PC-3 (cell line): ENCODE results near the gene ZNF232. TPM values are rescaled to one million over a fixed set of nuclear protein-coding genes. Genes with fewer than 3 reads are reported as not detected.
"Not testable (repeated sequence)": the region's sequence is repeated elsewhere in the genome, so short reads cannot be mapped to it uniquely, and the experiment has no call there.

Experiments
- ATAC-seq: fragments of 200-7000 bp; cut with Tn5 transposase; 2 replicates; pipeline ENCODE4 v1.9.1; 2020; ENCODE audit warnings: mild to moderate bottlenecking, moderate library complexity
- BruUV-seq: library from RNA; stranded (reverse); fragments of 400-500 nt; replicated peaks from 2 replicates; lab custom pipeline; 2021; lab: Mats Ljungman, UMichigan
- CTCF ChIA-PET: fragments of 300-600 bp; sonication (Branson Sonifier 250); formaldehyde crosslinking; loops from one replicate; lab custom pipeline; 2022; ENCODE audit warnings: antibody characterized with exemption; lab: Charles Lee
- POLR2A ChIA-PET: fragments of 300-600 bp; sonication (Branson Sonifier 250); formaldehyde crosslinking; loops from one replicate; lab custom pipeline; 2022; ENCODE audit warnings: antibody characterized with exemption; ENCODE audit not compliant: unreplicated experiment; lab: Charles Lee
- DNase-seq: peaks from one replicate; pipeline ENCODE4 v3.0.0-alpha.2; 2015
- H2AFZ ChIP-seq: fragments of 300-600 bp; sonication (generic); 2 replicates; pipeline ENCODE4 v1.6.0; 2016; ENCODE audit warnings: antibody characterized with exemption, low read length
- H3F3A ChIP-seq: fragments of 300-600 bp; sonication (generic); one replicate; pipeline ENCODE4 v1.6.0; 2017; ENCODE audit warnings: antibody characterized with exemption, low read length, control low read depth, mild to moderate bottlenecking; ENCODE audit not compliant: unreplicated experiment
- H3K27ac ChIP-seq: fragments of 300-600 bp; sonication (generic); 2 replicates; pipeline ENCODE4 v1.5.1; 2016; ENCODE audit warnings: mild to moderate bottlenecking, low read length
- H3K27me3 ChIP-seq: fragments of 300-600 bp; sonication (generic); 2 replicates; pipeline ENCODE4 v1.6.1; 2016; ENCODE audit warnings: low read length, mixed read lengths
- H3K36me3 ChIP-seq: fragments of 300-600 bp; sonication (generic); 2 replicates; pipeline ENCODE4 v1.6.1; 2016; ENCODE audit warnings: low read depth, mixed run types, low read length, mixed read lengths
- H3K4me1 ChIP-seq: fragments of 300-600 bp; sonication (generic); 2 replicates; pipeline ENCODE4 v1.5.1; 2016; ENCODE audit warnings: low read length; ENCODE audit not compliant: insufficient read depth
- H3K4me2 ChIP-seq: fragments of 300-600 bp; sonication (generic); 2 replicates; pipeline ENCODE4 v1.6.0; 2016; ENCODE audit warnings: low read length
- H3K4me3 ChIP-seq: fragments of 300-600 bp; sonication (generic); 2 replicates; pipeline ENCODE4 v1.5.1; 2016; ENCODE audit warnings: mild to moderate bottlenecking, low read length, mixed read lengths
- H3K79me2 ChIP-seq: fragments of 300-600 bp; sonication (generic); 2 replicates; pipeline ENCODE4 v1.6.1; 2017; ENCODE audit warnings: low read length, mixed read lengths
- H3K9ac ChIP-seq: fragments of 300-600 bp; sonication (generic); 2 replicates; pipeline ENCODE4 v1.6.0; 2016; ENCODE audit warnings: mild to moderate bottlenecking, low read length
- H3K9me2 ChIP-seq: fragments of 300-600 bp; sonication (generic); replicated peaks from 2 replicates; pipeline ENCODE4 v1.6.1; 2016; ENCODE audit warnings: mixed run types, low read length, mixed read lengths
- H3K9me3 ChIP-seq: fragments of 300-600 bp; sonication (generic); 2 replicates; pipeline ENCODE4 v1.6.1; 2016; ENCODE audit warnings: low read length, mixed read lengths
- H4K20me1 ChIP-seq: fragments of 300-600 bp; sonication (generic); 2 replicates; pipeline ENCODE4 v1.6.1; 2016; ENCODE audit warnings: low read length, mixed read lengths
- CTCF ChIP-seq: fragments of 300-600 bp; sonication (generic); conservative IDR thresholded peaks from 2 replicates; pipeline ENCODE4 v1.5.1; 2017; ENCODE audit warnings: antibody characterized with exemption, low read depth, mild to moderate bottlenecking, low read length
- EZH2 ChIP-seq: fragments of 300-600 bp; sonication (generic); IDR thresholded peaks from one replicate; pipeline ENCODE4 v1.6.1; 2017; ENCODE audit warnings: antibody characterized with exemption, mild to moderate bottlenecking, low read length; ENCODE audit not compliant: unreplicated experiment
- EZH2phosphoT487 ChIP-seq: fragments of 300-600 bp; sonication (generic); IDR thresholded peaks from 2 replicates; pipeline ENCODE4 v1.6.1; 2018; ENCODE audit warnings: mild to moderate bottlenecking, antibody characterized with exemption, low read length, borderline replicate concordance
- intact Hi-C: fragments of 100-400 bp; cut with micrococcal nuclease; formaldehyde crosslinking; loops from 2 replicates; pipeline ENCODE4 v1.9.0; 2023
- total RNA-seq: library from RNA; depleted of rRNA; stranded (reverse); fragments of >200 nt; gene quantifications from 2 replicates; pipeline ENCODE4 v1.2.3, GENCODE V29; 2014

Gene ZNF232
- total RNA-seq, 1 experiment from 2014 or later, result 3.5 TPM

DNA sequence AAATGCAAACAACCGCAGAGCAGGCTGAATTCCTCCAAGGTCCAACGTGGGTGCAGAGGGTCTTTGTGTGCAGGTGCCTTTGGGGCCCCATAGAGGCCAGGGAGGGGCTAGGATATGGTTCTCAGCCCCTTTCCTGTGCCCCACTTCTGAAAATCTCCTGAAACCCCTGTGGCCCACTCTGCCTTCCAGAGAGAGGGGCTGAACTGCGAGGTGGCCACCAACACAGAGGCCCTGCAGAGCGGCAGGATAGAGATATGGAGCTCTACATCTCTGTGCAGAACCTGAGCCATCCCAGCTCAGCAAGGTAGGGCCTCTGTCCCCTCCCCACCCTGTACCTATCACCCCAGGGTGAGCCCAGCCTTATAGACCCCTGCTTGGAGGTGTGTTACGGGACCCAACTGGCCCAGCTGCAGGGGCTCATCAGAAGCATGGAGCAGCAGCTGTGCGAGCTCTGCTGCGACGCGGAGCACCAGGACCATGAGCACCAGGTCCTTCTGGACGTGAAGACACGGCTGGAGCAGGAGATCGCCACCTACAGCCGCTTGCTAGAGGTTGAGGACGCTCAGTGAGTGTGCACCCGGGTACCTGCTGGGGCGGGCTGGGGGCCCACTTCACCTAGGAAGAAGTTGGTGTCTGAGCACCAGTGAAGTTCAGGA is 9.6 kb upstream of the ZNF232 start:
- POLR2A ChIA-PET, result no interaction called here
- H3K79me2 ChIP-seq, result no peaks in the 10 kb centered on the region
- CTCF ChIA-PET, result no interaction called here
- H3K9me3 ChIP-seq, result no peaks in the 10 kb centered on the region
- H3K27me3 ChIP-seq, result no peaks in the 10 kb centered on the region
- no peaks in the 10 kb centered on the region for H3K36me3 ChIP-seq
- no peaks in the 10 kb centered on the region for H3F3A ChIP-seq
- H3K4me3 ChIP-seq, result no peak overlapping the region
- TF ChIP-seq CTCF, result no peak
- no peak for TF ChIP-seq EZH2phosphoT487
- no peak for TF ChIP-seq EZH2
- intact Hi-C loops, result no loop called here
- no peaks in the 10 kb centered on the region for H3K4me1 ChIP-seq
- no peak overlapping the region for H3K27ac ChIP-seq
- no peak overlapping the region for H3K9ac ChIP-seq
- BruUV-seq, result no TSS peak
- DNase-seq (no peak), ATAC-seq (no peak)
- no peaks in the 10 kb centered on the region for H4K20me1 ChIP-seq
- H3K9me2 ChIP-seq, result no peaks in the 10 kb centered on the region
- no peak overlapping the region for H2AFZ ChIP-seq
- H3K4me2 ChIP-seq, result no peak overlapping the region

- ATAC-seq, intact Hi-C loops: not testable (repeated sequence)
Measured at GRCh38 chr17:5120436-5121185, 8.9 kb upstream of the ZNF232 start.

GRCh38 chr17:5120036-5120435 is 8.4 kb upstream of the ZNF232 start:
- Histone ChIP-seq H3F3A (no peaks in the 10 kb centered on the region), H3K4me2 (no peak overlapping the region), H3K79me2 (no peaks in the 10 kb centered on the region), H3K4me1 (no peaks in the 10 kb centered on the region), H3K9me2 (no peaks in the 10 kb centered on the region), H2AFZ (no peak overlapping the region), H3K27ac (no peak overlapping the region), H3K4me3 (no peak overlapping the region), H4K20me1 (no peaks in the 10 kb centered on the region), H3K36me3 (no peaks in the 10 kb centered on the region), H3K9me3 (no peaks in the 10 kb centered on the region), H3K9ac (no peak overlapping the region), H3K27me3 (no peaks in the 10 kb centered on the region)
- no TSS peak for BruUV-seq
- no peak for DNase-seq
- TF ChIP-seq EZH2phosphoT487 (no peak), EZH2 (no peak), CTCF (no peak)
- ChIA-PET POLR2A (no interaction called here), CTCF (no interaction called here)
- intact Hi-C loops, result no loop called here
- ATAC-seq, result no peak

More at GRCh38 chr17:5120436-5121185, 8.9 kb upstream of the ZNF232 start:
- H3K4me3 ChIP-seq, H3K36me3 ChIP-seq, H4K20me1 ChIP-seq, CTCF ChIA-PET, H3K79me2 ChIP-seq, H3F3A ChIP-seq, H3K9me2 ChIP-seq, H2AFZ ChIP-seq, BruUV-seq, H3K4me1 ChIP-seq, DNase-seq, POLR2A ChIA-PET, H3K4me2 ChIP-seq, H3K9ac ChIP-seq, H3K27ac ChIP-seq, H3K27me3 ChIP-seq, H3K9me3 ChIP-seq: not testable (repeated sequence)
